ENCODE results near the gene PCDHB3. TPM values are rescaled to one million over a fixed set of nuclear protein-coding genes. Genes with fewer than 3 reads are reported as not detected.
"Not testable (repeated sequence)": the region's sequence is repeated elsewhere in the genome, so short reads cannot be mapped to it uniquely, and the experiment has no call there.

The PCDHB3 gene
- total RNA-seq, 6 donors from 2014 or later: 0.39 to 4.2 (median 1.7) TPM

DNA sequence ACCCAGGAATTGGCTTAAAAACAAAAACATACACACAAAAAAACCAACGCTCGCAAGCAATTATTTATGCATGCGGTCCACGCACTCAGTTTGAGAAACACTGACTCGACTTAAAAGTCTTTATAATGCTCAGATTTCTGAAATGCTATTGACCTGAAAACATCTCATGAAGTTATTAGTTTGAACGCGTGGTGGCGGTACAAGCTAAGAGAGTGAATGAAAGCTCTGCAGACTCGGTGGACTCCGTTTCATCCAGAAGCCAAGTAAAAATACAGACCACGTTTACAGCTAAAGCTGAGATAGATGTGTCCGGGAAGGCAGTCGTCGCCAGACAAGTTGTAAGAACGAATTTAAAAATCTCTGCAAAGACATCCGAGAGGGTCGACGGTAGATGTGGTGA is 49.5 kb downstream of the PCDHB3 start, which contains the start of gene PCDHB6:
TSS of gene PCDHB6 (plus strand) at position 246 of the 400 bp plus-strand sequence. CDS start 201 bp downstream, outside the sequence.
- ATAC-seq (ENCODE audit: low FRiP score in 2 of 2) (no peak), DNase-seq (no peak)
- 13 to 17% methylated on average over 18 of the region's 18 CpGs for WGBS, 2 donors
- Histone ChIP-seq H3K4me3 (peak within 1 kb of the TSS in 1 of 4 donors; percentile 17), H3K36me3 (no peaks in the 10 kb centered on the region), H3K9me3 (peaks cover 16 to 43% (median 28%) of the 10 kb centered on the region in 4 donors), H3K4me1 (no peaks in the 10 kb centered on the region), H3K27ac (no peak within 1 kb of the TSS), H3K27me3 (no peaks in the 10 kb centered on the region)
- TF ChIP-seq, protein P1, sequence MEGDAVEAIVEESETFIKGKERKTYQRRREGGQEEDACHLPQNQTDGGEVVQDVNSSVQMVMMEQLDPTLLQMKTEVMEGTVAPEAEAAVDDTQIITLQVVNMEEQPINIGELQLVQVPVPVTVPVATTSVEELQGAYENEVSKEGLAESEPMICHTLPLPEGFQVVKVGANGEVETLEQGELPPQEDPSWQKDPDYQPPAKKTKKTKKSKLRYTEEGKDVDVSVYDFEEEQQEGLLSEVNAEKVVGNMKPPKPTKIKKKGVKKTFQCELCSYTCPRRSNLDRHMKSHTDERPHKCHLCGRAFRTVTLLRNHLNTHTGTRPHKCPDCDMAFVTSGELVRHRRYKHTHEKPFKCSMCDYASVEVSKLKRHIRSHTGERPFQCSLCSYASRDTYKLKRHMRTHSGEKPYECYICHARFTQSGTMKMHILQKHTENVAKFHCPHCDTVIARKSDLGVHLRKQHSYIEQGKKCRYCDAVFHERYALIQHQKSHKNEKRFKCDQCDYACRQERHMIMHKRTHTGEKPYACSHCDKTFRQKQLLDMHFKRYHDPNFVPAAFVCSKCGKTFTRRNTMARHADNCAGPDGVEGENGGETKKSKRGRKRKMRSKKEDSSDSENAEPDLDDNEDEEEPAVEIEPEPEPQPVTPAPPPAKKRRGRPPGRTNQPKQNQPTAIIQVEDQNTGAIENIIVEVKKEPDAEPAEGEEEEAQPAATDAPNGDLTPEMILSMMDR (IDR thresholded peaks at IDR 0.05): peak in 1 of 6 experiments; percentile 12
- no peak for TF ChIP-seq POLR2A (IDR thresholded peaks at IDR 0.05)

GRCh38 chr5:141150224-141150992 is 50.1 kb downstream of the PCDHB3 start:
- WGBS, 2 donors: 29 to 41% methylated on average over 24 to 33 of the region's 33 CpGs
- Histone ChIP-seq H3K4me1 (no peaks in the 10 kb centered on the region), H3K9me3 (peaks cover 16 to 46% (median 31%) of the 10 kb centered on the region in 4 donors), H3K36me3 (no peaks in the 10 kb centered on the region), H3K4me3 (peak overlapping the region in 1 of 4 donors; percentile 17), H3K27me3 (no peaks in the 10 kb centered on the region), H3K27ac (no peak overlapping the region)
- TF ChIP-seq POLR2A (IDR thresholded peaks at IDR 0.05) (no peak), EP300 (IDR thresholded peaks at IDR 0.05) (no peak), POLR2AphosphoS5 (IDR thresholded peaks at IDR 0.05) (no peak)
- TF ChIP-seq, protein P1 (IDR thresholded peaks at IDR 0.05): no peak
- ATAC-seq (ENCODE audit: low FRiP score in 2 of 2) (no peak), DNase-seq (peak in 1 of 2 donors; percentile 47)

DNA sequence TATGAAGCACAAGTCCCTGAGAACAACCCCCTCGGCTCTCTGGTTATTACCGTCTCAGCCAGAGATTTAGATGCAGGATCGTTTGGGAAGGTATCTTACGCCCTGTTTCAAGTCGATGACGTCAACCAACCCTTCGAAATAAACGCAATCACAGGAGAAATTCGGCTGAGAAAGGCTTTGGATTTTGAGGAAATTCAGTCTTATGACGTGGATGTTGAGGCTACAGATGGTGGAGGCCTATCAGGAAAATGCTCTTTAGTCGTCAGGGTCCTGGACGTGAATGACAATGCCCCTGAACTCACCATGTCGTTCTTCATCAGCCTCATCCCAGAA is 50.7 kb downstream of the PCDHB3 start:
- H3K27me3 ChIP-seq: no peaks in the 10 kb centered on the region
- H3K4me1 ChIP-seq: no peaks in the 10 kb centered on the region
- DNase-seq (no peak), ATAC-seq (ENCODE audit: low FRiP score in 2 of 2) (no peak)
- H3K27ac ChIP-seq: no peak overlapping the region
- no peaks in the 10 kb centered on the region for H3K36me3 ChIP-seq
- H3K4me3 ChIP-seq: no peak overlapping the region
- WGBS, 2 donors: 34 to 42% methylated on average over 13 of the region's 13 CpGs
- no peak for TF ChIP-seq POLR2AphosphoS5 (IDR thresholded peaks at IDR 0.05)
- no peak for TF ChIP-seq EP300 (IDR thresholded peaks at IDR 0.05)
- TF ChIP-seq, protein P1 (IDR thresholded peaks at IDR 0.05): no peak
- TF ChIP-seq POLR2A (IDR thresholded peaks at IDR 0.05): no peak
- peaks cover 16 to 46% (median 35%) of the 10 kb centered on the region in 4 donors for H3K9me3 ChIP-seq

- H3K9me3 ChIP-seq: peaks cover 16 to 49% (median 41%) of the 10 kb centered on the region in 4 donors
- DNase-seq: peak in 1 of 2 donors; percentile 63
- H3K36me3 ChIP-seq; H3K27ac ChIP-seq; H3K27me3 ChIP-seq; H3K4me3 ChIP-seq; H3K4me1 ChIP-seq; ATAC-seq (ENCODE audit: low FRiP score in 2 of 2): not testable (repeated sequence)
- 48% methylated on average over 26 of the region's 41 CpGs; no CpG with 5 or more reads in 1 of the 2 donors for WGBS, 2 donors
Measured at GRCh38 chr5:141151632-141152031, 51.4 kb downstream of the PCDHB3 start.

- H3K27ac ChIP-seq; H3K36me3 ChIP-seq; H3K4me3 ChIP-seq; ATAC-seq (ENCODE audit: low FRiP score in 2 of 2); H3K4me1 ChIP-seq; H3K27me3 ChIP-seq: not testable (repeated sequence)
- DNase-seq: peak in 1 of 2 donors; percentile 67
- H3K9me3 ChIP-seq: peaks cover 18 to 54% (median 45%) of the 10 kb centered on the region in 4 donors
- WGBS, 2 donors: 25 to 37% methylated on average over 2 to 5 of the region's 36 CpGs
Measured at GRCh38 chr5:141152096-141152495, 51.8 kb downstream of the PCDHB3 start.

Other genes with a start within 250 kb of the PCDHB3 start
- 1 to 10 TPM in 5 of 6 donors, under 1 TPM in 1; 0.30 to 7.6 (median 2.2) TPM for gene PCDHA10, start 244.6 kb upstream of the PCDHB3 start, total RNA-seq
- 1 to 10 TPM in 4 of 6 donors, under 1 TPM in 2; 0.61 to 5.2 (median 1.9) TPM for gene PCDHA11, start 231.5 kb upstream of the PCDHB3 start, total RNA-seq
- gene PCDHA12, start 225.2 kb upstream of the PCDHB3 start, total RNA-seq: 10 to 100 TPM in 2 of 6 donors, 1 to 10 TPM in 4; 3.3 to 12.1 (median 7.3) TPM
- 1 to 10 TPM in 4 of 6 donors, under 1 TPM in 2; 0.44 to 5.2 (median 1.2) TPM for gene PCDHA13, start 218.3 kb upstream of the PCDHB3 start, total RNA-seq
- gene PCDHAC1, start 174.2 kb upstream of the PCDHB3 start, total RNA-seq: 1 to 10 TPM; 3.9 to 7.6 (median 5.9) TPM
- 10 to 100 TPM in 4 of 6 donors, 1 to 10 TPM in 2; 5.4 to 23.0 (median 10.6) TPM for gene PCDHAC2, start 134.0 kb upstream of the PCDHB3 start, total RNA-seq
- 1 to 10 TPM in 1 of 6 donors, under 1 TPM in 5; 0.09 to 1.0 (median 0.19) TPM for gene PCDHB1, start 49.1 kb upstream of the PCDHB3 start, total RNA-seq
- 1 to 10 TPM in 5 of 6 donors, under 1 TPM in 1; 0.79 to 9.2 (median 3.7) TPM for gene PCDHB2, start 5.9 kb upstream of the PCDHB3 start, total RNA-seq
- 1 to 10 TPM in 5 of 6 donors, under 1 TPM in 1; 0.49 to 2.9 (median 2.4) TPM for gene PCDHB4, start 21.3 kb downstream of the PCDHB3 start, total RNA-seq
- 10 to 100 TPM in 1 of 6 donors, 1 to 10 TPM in 5; 1.8 to 22.4 (median 2.2) TPM for gene PCDHB5, start 34.7 kb downstream of the PCDHB3 start, total RNA-seq
- gene PCDHB6, start 49.6 kb downstream of the PCDHB3 start, total RNA-seq: 1 to 10 TPM in 1 of 6 donors, under 1 TPM in 4, not detected in 1; 0.46 to 1.0 (median 0.77) TPM
- gene PCDHB7, start 72.2 kb downstream of the PCDHB3 start, total RNA-seq: 1 to 10 TPM in 5 of 6 donors, under 1 TPM in 1; 0.30 to 2.9 (median 1.8) TPM
- gene PCDHB8, start 77.3 kb downstream of the PCDHB3 start, total RNA-seq: 1 to 10 TPM in 1 of 6 donors, under 1 TPM in 3, not detected in 2; 0.83 to 2.1 (median 0.96) TPM
- 1 to 10 TPM; 1.6 to 4.9 (median 2.1) TPM for gene PCDHB16, start 81.9 kb downstream of the PCDHB3 start, total RNA-seq
- gene PCDHB9, start 86.7 kb downstream of the PCDHB3 start, total RNA-seq: 1 to 10 TPM in 4 of 6 donors, under 1 TPM in 2; 0.63 to 3.1 (median 1.2) TPM
- 1 to 10 TPM; 1.0 to 2.2 (median 1.6) TPM for gene PCDHB10, start 91.9 kb downstream of the PCDHB3 start, total RNA-seq
- 1 to 10 TPM in 5 of 6 donors, under 1 TPM in 1; 0.78 to 3.4 (median 1.5) TPM for gene PCDHB11, start 99.2 kb downstream of the PCDHB3 start, total RNA-seq
- gene PCDHB12, start 108.2 kb downstream of the PCDHB3 start, total RNA-seq: 1 to 10 TPM in 4 of 6 donors, under 1 TPM in 2; 0.39 to 6.3 (median 1.8) TPM
- 1 to 10 TPM; 1.2 to 3.1 (median 2.1) TPM for gene PCDHB13, start 113.4 kb downstream of the PCDHB3 start, total RNA-seq
- gene PCDHB14, start 122.9 kb downstream of the PCDHB3 start, total RNA-seq: 1 to 10 TPM; 1.3 to 5.2 (median 2.7) TPM
- gene PCDHB15, start 144.9 kb downstream of the PCDHB3 start, total RNA-seq: 1 to 10 TPM; 1.4 to 4.2 (median 2.6) TPM
- gene SLC25A2, start 203.6 kb downstream of the PCDHB3 start, total RNA-seq: 1 to 10 TPM in 1 of 6 donors, under 1 TPM in 3, not detected in 2; 0.40 to 1.2 (median 0.55) TPM
- 10 to 100 TPM; 35.6 to 74.5 (median 39.8) TPM for gene TAF7, start 220.3 kb downstream of the PCDHB3 start, total RNA-seq
- gene PCDHGA1, start 230.0 kb downstream of the PCDHB3 start, total RNA-seq: under 1 TPM in 4 of 6 donors, not detected in 2; 0.15 to 0.51 (median 0.24) TPM
- gene PCDHGA2, start 238.3 kb downstream of the PCDHB3 start, total RNA-seq: 1 to 10 TPM; 1.6 to 4.3 (median 2.7) TPM
- gene PCDHGA3, start 243.4 kb downstream of the PCDHB3 start, total RNA-seq: 1 to 10 TPM in 4 of 6 donors, under 1 TPM in 2; 0.80 to 2.1 (median 1.7) TPM
- gene PCDHGB1, start 249.6 kb downstream of the PCDHB3 start, total RNA-seq: 1 to 10 TPM in 4 of 6 donors, under 1 TPM in 2; 0.76 to 6.3 (median 1.3) TPM